GM19328 (cell line): ENCODE measurements around the gene ALMS1.
A peak's percentile ranks its signal among the peaks of the same experiment; 100 is the strongest.
"Not testable (repeated sequence)": the region's sequence is repeated elsewhere in the genome, so short reads cannot be mapped to it uniquely, and the experiment has no call there.

Experiments
- ATAC-seq: cut with Tn5 transposase; IDR thresholded peaks from one replicate; pipeline ENCODE4 v1.9.1; 2021; ENCODE audit warnings: mild to moderate bottlenecking, moderate library complexity; ENCODE audit not compliant: unreplicated experiment

Gene ALMS1

DNA sequence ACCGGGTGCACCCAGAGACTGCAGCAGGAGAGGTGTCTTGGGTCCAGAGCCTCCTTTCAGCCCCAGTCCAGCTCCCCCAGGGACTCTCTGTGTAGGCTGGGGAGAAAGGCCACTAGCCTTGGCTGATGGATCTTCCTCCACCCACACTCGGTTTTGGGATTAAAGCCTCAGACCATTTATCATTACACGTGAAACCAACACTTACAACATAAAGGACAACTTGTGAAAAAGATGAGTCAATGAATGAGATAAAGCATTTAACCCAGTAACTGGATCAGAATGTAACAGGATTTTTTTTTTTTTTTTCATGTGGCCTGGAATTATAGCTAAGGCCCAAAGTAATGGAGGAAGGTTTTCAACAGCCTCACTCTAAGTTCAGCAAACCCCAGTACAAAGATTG lies 224.5 kb downstream of the ALMS1 start:
- ATAC-seq = no peak

DNA sequence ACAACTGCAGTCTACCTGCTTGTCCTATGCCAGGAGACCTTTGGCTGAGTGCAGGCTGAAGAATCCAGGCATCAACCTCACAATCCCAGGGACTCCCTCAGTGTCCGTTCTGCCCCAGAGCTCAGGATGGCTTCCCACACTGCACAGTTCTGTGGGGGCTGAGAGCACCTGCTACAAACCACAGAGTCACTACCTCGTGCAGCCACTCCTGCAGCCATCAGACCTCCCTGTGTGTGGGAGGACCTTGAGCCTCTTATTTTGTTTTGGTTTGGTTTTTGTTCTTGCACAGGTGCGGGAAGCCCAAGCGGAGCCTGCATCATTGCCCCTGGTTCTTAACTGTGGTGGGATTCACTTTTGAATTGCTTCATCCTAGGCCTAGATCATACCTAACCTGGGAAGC lies 225.6 kb downstream of the ALMS1 start:
- no peak for ATAC-seq

DNA sequence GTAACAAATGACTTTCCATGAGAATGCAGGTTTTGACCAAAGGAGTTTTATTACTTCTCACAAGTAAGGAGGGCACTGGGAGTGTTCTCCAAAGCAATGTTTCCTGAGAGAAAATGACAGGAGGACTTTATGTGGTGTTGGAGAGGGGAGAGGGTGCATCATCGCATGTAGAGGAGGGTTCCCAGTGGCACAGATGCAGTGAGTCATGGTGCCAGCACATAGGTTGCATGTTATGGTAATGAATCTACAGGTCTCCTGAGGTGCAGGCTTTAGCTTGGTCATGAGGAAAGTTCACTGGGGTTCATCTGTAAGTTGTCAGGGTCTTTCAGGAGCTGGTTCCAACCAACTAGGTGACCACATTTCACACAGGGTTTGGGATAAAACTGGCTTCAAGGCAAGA lies 226.2 kb downstream of the ALMS1 start:
- no peak for ATAC-seq

DNA sequence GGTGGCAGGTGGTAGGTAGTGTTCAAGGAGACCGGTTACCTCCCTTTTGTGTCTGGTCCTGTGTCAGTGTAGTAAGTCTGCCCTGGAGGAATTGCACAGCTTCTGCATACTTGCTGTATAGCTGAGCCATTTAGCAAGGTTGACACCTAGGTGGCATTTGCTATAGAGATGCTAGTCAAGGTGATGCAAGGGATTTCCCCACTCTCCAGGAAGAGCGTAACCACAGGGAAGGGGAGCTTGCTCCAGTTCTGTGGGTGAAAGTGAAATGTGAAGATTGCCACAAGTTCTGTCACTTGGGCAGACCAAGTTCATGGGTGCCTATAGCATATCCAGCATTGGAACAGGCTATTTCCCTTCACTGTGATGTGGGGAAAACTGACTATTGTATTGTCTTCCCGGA lies 228.5 kb downstream of the ALMS1 start:
- no peak for ATAC-seq

DNA sequence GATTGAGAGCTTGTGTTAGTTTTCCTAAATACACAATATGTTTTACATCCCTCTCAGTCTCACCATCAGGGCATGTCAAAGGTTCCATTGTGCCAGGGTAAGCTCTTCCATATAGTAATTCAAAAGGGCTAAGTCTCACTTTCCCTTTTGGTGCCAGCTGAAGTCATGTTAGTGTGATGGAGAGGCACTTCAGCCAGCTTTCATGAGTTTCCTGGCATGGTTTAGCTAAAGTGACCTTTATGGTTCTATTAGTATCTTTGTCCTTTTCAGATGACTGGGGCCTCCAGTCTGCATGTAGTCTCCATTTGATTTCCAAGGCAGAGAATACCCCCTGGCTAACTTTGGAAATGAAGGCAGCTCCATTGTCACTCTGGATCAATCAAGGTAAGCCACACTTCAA lies 229.4 kb downstream of the ALMS1 start:
- ATAC-seq = no peak

DNA sequence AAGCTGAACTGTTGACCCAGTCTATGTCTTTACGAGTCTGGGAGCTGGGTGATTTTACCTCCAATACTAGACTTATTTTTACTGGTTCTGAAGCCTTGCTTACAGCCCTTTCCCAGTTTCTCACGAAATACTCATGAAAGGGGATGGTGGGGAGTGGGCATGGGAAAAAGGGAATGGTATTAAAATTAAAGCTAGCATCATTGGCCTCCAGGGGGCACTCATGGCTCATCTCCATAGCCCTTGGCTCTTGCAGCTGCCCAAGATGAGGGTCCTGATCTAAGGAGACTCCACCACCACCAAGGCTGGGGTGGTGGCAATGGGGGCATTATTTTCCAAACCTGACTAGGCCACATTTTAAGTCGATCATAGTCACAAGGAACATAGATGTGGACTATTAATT lies 234.3 kb downstream of the ALMS1 start:
- not testable (repeated sequence) for ATAC-seq

DNA sequence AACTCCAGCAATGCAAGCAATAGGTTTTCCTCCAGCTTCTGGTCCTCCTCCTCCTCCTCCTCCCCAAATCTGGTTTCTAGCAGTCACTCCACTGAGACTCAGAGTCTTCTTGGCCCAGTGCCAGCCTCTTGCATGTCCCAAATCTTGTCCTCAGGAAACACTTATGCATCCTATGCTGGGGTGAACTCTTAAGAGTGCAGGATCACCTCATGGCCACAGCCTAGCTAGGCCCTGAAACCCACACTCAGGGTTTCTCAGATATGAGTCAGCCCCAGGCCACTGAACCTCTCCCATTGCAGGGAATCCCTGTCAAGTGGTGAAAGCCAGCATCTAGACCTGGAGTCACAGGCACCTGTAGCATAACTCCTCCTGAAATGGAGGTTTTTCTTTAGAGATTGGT lies 238.4 kb downstream of the ALMS1 start:
- not testable (repeated sequence) for ATAC-seq

DNA sequence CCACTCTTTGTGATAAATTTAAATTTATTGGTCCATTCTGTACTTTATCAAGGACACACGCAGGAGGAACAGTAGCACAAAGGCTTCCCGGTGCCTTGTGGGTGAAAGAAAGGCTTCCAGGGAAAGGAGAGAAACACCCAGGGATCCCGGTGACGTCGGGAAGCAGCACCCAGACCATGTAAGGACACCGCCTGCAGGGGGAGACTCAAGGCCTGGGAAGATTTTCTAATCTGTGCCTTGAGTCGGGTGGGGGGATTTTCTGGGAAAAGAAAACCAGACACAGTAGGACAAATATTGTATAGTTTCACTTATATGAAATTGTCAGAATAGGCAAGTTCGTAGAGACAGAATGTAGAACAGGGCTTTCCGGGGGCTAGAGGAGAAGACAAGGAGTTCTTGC lies 239.0 kb downstream of the ALMS1 start:
- ATAC-seq = not testable (repeated sequence)

DNA sequence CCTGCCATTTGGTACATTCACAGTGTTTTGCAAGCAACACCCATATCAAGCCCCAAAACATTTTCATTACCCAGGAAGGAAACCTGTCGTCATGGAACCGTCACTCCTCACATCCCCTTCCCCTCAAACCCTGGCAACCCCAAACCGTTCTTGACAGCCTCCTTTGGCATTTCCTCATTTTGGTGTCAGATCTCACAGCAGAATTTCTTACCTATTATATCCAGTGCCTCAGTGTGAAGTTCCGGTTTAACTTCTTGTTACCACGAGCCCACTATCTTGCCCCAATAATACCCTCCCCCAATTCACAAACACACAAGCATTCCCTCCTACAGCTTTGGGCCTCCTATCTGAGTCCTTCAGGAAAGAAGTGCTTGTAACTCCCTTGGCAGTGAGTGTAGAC lies 240.6 kb downstream of the ALMS1 start:
- not testable (repeated sequence) for ATAC-seq

DNA sequence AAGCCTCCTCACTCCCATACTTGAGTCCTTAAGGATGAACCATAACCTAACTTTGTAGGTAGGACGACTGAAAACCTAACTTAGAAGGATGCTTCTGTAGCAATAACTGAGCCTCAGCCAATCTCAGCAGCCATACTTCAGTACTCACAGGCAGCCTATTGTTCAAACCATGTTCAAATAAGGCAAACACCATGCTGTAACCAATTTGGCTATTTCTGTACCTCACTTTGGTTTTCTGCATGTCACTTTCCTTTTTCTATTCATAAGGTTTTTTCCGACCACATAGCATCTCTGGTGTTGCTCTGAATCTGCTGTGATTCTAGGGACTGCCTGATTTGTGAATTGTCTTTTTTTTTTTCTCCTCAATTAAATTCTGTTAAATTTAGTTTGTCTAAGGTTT lies 242.9 kb downstream of the ALMS1 start:
- peak; percentile 67 for ATAC-seq

DNA sequence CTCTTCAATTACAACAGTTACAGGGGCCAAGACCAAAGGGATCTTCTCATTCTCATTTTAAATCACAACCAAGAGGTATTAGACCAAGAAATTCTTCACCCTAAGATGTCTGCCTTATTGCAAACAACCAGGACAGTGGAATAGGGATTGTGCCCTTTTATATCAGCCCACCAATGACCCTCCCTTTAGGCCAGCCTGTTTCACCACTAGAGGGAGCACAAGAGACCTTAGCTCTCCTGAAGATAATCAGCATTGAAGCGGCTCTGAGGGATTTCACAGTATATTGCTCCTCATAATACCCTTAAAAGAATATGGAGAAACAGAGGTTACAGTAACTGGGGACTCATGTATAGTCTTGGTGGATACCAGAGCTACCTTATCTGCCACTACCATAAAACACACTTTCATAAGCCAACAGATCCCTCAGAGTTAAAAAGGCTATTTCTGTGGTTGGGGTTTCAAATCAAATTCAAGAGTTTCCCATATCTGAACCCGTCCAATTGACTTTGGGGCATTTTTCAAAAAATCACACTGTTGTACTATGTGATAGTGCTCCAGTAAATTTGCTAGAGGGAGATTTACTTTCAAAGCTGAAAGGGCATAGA lies 245.1 kb downstream of the ALMS1 start:
- not testable (repeated sequence) for ATAC-seq

DNA sequence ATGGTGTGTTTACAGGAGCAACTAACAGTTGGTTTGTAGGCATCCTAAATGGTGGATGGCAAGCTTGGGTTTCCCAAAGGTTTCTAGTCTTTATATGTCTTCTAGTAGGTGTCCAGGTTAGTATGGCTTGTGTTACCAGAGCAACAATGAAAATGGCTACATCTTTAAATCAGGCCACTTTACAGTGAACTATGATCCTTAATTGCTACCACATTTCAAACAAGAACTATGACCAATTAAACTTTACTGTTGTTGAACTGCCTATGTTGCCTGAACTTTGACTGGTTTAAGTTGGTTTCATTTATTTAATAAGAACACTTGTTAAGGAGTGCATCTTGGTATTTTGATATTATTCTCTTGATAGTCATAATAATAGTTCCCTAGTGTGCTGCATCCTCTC lies 251.3 kb downstream of the ALMS1 start:
- not testable (repeated sequence) for ATAC-seq

DNA sequence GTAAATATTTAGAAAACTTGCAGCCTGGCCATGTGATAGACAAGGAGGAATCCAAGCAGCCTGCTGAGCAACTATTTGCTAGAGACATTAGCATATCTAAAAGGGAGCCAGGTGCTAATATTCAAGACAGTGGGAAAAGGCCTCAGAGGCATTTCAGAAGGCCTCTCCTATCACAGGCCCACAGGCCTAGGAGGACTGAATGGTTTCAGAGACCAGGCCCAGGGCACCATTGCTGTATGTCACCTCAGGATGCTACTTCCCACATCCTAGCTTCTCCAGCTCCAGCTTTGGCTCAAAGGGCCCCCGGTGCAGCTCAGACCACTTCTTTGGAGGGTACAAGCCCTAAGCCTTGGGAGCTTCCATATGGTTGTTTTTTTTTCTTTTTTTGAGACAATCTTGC lies 252.8 kb downstream of the ALMS1 start:
- ATAC-seq = no peak

DNA sequence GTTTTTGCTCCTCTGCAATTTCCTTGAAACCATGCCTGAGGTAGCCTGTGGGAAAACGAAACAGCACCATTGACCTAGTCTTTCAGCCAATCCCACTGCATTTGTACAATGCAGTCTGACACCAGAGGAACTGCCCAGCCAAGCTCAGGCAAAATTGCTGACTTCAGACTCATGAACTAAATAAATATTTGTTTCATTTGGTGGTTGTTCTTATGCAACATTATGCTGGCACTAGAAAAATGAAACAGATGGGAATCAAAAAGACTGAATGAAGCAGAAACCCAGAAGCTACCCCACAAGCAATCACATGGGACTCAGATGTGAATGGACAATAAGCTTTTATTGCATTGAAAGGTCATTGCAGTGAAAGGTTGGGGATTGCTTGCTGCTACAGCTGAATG lies 254.9 kb downstream of the ALMS1 start:
- no peak for ATAC-seq

DNA sequence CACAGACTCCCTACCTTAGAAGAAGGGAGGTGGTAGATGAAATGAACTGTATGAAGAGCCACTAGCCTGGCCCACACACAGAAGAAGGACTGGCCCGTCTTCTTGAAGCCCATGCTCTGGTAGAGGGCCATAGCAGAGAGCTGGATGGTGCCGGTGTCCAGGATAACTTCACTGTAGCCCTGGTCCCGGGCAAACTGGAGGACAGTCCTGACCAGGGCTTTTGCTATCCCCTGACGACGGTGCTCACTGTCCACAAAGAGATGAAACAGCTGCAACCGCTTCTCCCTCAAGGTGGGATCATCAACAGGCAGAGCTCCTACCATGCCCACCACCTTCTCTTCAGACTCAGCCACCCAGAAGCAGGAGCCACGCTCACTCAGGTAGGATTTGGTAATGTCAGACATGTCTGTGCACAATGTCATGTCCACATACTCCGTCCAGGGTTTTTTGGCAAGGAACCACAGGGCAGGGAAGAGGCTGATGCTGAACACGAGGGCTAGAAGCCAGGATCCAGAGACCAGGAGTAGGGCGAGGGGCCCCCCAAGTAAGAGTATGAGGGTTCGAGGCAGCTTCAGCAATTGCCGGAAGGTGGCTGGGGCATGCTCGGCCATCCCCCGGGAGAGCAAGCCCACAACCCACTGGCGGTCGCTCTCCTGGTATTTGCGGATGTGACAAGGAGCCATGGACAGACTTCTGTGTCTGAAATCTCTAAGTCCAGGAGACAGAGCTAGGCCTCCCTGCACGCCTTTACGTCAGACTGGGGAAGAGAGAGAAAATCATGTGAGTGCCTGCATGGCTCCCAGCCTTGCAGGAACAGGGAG lies 255.5 kb downstream of the ALMS1 start:
- ATAC-seq = no peak

DNA sequence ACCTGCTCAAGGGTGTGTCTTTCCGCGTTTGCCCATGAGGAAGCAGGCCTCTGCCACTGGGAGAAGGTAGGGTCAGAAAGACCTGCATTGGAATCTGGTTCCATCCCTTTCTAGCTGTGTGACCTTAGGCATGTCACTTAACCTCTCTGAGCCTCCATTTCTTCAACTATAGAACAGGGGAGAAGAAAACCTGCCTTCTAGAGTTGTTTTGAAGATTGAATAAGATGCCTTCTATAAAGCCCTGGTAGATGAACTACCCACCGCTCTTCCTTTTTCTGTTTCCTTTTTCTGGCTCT lies 256.1 kb downstream of the ALMS1 start:
- no peak for ATAC-seq

DNA sequence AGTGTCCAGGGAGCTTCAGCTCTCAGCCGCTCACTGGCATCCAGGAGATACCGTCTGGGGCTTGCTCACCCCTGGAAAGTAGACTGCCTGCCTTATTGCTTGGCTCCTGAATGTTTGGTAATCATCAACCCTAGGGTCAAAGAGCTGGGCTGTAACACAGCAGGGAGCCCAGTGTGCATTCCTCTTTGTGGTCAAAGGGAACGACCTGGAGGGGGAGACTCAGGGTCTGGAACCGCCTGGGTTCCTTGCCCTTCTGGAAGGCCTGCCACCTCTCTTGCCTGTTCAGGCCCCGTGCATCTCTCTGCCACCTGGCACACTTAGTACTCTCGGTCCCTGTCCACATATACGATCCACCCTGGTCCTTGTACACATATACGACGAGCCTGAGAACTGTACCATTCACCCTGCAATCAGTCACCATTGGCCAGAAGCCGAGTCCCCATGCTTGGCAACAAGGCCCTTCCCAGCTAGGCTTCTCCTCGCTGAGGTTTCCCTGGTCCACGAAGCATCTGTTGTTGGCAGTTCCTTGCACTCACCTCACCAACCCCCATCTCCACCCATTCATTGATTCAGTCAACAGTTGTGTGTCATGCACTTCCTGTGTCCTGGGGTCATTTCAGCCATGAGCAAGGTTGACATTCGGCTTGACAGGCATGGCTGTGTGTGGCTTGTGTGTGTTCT lies 256.8 kb downstream of the ALMS1 start, which contains the start of gene NAT8:
Gene NAT8, minus strand, starts transcription at position 85 of the 681 bp plus-strand sequence. CDS start 794 bp downstream, outside the sequence.
- no peak for ATAC-seq

DNA sequence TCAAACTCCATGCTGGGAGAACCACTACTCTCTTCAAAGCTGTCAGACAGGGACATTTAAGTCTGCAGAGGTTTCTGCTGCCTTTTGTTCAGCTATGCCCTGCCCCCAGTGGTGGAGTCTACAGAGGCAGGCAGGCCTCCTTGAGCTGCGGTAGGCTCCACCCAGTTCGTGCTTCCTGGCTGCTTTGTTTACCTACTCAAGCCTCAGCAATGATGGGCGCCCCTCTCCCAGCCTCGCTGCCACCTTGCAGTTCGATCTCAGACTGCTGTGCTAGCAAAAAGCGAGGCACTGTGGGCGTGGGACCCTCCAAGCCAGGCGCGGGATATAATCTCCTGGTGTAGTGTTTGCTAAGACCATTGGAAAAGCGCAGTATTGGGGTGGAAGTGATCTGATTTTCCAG lies 262.1 kb downstream of the ALMS1 start:
- ATAC-seq = not testable (repeated sequence)

DNA sequence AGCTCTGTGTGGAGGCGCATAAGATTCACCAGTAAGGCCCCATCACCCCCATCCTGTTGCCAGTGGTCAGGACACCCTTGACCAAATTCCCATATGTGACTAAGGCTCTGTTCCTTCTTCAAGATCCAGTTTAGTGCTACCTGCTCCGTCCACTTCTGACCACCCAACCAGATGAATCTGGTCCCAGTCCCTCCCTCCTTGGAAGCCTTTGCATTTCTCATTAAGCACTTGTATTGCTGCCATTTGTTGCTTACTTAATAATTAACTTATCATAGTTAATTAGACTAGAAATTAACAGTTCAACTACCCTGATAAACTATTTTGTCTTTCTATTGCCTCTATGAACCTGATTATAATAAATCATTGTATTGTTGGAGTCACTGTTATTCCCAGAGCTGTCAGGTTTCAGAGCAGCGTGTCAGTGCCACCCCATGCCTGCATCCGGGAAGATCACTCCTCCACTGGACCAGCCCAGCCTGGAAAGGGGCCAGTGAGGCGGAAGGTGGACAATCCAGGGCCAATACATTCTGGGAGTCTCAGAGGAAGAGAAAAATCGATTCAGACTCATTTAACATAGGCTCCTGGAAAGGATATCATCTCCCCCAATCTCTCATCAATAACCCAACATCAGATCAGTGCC lies 266.1 kb downstream of the ALMS1 start:
- no peak for ATAC-seq

DNA sequence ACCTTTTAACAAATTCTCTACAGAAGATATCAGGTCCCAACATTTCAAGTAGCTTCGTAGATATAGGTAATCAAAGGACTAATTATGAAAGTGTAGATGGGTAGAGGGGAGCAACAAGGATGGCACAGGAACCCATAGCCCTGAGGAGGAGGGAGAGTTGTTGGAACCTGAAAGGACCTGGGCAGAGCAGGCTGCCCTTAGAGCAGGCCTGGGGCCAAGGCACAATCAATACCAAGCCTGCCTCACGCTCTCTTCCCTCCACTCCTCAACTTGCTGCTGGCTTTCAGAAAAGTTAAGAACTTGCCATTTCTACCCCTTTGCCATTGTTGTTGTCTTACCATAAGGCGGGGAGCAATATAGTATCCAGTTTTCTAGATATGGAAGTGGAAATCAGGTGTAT lies 266.7 kb downstream of the ALMS1 start:
- no peak for ATAC-seq

DNA sequence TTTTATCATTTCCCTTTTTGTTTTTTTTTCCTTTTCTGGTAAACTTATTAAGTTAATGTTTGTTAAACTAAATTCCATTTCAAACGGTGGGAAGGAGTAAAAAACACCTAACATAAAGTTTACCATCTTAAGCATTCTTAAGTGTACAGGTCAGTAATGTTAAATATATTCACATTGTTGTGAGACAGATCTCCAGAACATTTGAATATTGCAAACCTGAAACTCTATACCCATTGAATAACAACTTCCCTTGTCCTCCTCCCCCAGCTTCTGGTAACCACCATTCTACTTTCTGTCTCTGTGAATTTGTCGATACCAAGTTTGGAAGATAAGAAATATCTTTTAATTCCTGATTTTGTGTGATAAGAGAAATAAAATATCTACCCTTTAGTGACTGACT lies 268.5 kb downstream of the ALMS1 start:
- ATAC-seq = no peak
